ENCODE measurements around the gene SPATA17.

DNA sequence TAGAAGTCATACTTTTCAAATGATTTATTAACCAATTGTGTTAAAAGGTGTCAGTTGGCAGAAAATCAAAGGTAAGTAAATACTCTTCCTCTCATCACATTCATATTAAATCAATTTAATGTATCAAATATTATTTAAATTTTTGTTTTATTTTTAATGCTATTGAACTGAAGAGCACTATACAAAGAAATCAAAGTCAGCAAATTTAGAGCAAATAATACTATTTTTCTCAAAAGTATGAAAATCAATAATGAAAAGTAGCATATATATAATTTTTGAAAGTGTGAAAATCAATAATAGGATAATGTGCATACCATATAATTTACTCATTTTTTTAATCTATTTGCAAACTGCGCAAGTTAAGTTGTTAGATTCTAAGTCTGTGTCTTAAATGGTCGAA is 181.0 kb downstream of the SPATA17 start:
- TF ChIP-seq POLR2A (IDR thresholded peaks at IDR 0.05) (no peak), CTCF (IDR thresholded peaks at IDR 0.05) (no peak), EP300 (IDR thresholded peaks at IDR 0.05) (no peak), POLR2AphosphoS5 (IDR thresholded peaks at IDR 0.05) (no peak)

Data from stomach (tissue), 4 donors.